Epidermal melanocyte (primary cell): Measurements from ENCODE around the gene SEC24D.
"Not testable (repeated sequence)": the region's sequence is repeated elsewhere in the genome, so short reads cannot be mapped to it uniquely, and the experiment has no call there.

ENCODE experiments used
- DNase-seq: peaks from one replicate; pipeline ENCODE4 v3.0.0; 2011; ENCODE audit warnings: low spot score; ENCODE audit not compliant: insufficient read length

SEC24D gene, protein sequence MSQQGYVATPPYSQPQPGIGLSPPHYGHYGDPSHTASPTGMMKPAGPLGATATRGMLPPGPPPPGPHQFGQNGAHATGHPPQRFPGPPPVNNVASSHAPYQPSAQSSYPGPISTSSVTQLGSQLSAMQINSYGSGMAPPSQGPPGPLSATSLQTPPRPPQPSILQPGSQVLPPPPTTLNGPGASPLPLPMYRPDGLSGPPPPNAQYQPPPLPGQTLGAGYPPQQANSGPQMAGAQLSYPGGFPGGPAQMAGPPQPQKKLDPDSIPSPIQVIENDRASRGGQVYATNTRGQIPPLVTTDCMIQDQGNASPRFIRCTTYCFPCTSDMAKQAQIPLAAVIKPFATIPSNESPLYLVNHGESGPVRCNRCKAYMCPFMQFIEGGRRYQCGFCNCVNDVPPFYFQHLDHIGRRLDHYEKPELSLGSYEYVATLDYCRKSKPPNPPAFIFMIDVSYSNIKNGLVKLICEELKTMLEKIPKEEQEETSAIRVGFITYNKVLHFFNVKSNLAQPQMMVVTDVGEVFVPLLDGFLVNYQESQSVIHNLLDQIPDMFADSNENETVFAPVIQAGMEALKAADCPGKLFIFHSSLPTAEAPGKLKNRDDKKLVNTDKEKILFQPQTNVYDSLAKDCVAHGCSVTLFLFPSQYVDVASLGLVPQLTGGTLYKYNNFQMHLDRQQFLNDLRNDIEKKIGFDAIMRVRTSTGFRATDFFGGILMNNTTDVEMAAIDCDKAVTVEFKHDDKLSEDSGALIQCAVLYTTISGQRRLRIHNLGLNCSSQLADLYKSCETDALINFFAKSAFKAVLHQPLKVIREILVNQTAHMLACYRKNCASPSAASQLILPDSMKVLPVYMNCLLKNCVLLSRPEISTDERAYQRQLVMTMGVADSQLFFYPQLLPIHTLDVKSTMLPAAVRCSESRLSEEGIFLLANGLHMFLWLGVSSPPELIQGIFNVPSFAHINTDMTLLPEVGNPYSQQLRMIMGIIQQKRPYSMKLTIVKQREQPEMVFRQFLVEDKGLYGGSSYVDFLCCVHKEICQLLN

DNA sequence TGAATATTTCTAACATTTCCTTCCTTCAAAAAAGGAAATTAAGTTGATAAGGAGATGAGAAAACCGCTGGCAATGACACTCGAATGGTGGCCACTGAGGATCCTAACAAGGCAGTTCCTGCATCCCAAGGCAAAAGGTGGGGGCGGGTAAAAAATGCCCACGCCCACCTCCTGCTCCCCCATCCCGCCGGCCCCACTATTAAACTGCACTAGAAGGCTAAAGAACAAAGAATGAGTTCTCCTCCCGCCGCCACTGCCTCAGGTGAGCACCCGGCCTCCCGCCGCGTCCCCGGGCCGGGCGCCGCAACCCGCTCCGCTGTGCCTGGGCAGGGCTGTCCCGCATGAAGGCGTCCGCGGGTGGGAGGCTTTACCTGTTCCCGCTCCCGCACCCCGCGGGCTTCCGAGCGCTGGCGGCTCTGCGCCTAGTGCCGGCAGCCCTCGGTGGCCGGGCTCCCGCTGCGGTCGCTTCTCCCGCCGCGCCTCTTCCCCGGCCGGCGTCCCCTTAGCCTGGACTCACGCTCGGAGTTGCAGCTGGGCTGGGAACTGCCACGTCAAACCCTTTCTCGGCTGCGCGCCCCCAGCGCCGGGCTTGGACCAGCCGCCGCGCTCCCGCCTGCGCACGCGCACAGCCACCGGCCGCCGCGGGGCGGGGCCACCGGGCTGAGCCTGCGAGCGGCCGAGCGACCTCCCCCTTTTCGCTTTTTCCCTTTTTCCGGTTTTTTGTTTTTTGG lies at the start of gene SEC24D:
TSS of gene SEC24D (minus strand) at position 556 of the 730 bp plus-strand sequence. CDS start 2,430 bp downstream, outside the sequence.
- peak; percentile 86 for DNase-seq

GRCh38 chr4:118884716-118885115 lies 48.8 kb upstream of the SEC24D start:
- DNase-seq = no peak

DNA sequence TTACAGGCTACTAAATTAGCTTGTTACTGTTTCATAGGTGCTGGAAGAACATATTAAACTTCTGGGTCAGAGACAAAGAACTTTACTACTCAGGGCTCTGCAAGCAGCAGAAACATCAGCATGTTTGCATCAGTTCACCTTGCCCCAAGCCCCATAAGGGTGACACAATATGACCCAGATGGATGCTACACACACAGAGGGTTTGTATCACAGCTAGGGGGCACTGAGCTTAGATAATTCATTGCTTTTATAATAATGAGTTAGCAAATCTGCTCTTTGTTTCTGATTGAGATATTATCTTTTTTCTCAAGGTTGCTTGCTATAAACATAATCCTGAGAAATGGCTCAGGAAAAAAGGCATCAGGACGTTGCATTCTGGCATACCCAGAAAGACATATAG lies 47.9 kb upstream of the SEC24D start:
- DNase-seq = no peak

DNA sequence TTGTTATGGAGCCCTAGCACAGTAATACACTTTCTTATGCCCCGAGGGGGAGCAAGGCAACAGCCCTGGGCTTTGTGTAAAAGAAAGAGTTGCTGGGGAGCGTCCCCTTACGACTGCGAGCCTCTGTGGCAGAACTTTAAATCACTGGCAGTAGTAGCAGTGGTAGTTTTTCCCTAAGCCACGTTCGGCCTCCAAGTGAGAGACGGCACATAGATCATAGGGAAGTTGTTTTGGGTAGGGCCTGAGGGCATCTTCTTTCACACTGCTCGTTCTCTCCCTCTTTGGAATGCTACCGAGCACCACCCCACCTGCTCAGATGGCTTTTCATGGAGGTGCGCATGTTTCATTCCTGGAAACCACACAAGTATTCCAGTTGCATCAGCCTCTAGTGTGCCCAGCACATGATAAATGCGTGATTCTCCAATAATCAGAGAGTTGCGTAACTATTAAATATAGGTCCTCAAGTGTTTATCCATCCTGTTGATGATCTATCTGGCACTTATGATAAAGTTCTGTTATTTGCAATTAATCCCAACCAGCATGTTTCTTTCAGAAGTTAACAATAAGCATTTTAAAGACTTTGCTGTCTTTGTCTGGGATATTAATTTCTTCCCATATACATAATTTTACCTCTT lies 45.7 kb upstream of the SEC24D start:
- DNase-seq = no peak

DNA sequence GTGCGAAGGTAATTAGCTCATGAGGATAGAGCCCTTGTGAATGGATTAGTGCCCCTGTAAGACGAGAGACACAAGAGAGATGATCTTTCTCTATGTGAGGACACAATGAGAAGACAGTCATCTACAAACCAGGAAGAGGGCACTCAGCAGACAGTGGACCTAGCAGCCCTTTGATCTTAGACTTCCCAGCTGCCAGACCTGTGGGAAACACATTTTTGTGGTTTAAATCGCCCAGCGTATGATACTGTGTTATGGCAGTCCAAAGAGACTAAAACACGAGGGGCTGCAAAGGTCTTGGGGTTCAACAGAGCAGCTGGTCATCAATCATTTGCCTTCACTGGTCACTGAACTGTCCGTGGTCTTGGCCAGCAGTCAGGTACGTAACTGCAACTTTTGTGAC lies 43.5 kb upstream of the SEC24D start:
- DNase-seq = no peak

GRCh38 chr4:118878507-118878906 lies 42.6 kb upstream of the SEC24D start:
- not testable (repeated sequence) for DNase-seq

DNA sequence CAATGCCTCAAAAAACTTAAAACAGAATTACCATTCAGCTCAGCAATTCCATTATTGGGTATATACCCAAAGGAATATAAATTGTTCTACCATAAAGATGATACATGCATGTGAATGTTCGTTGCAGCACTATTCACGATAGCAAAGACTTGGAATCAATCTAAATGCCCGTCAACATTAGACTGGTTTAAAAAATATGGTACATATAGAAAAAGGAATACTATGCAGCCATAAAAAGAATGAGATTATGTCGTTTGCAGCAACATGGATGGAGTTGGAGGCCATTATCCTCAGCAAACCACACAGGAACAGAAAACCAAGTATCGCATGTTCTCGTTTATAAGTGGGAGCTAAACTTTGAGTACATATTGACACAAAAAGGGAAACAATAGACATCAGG lies 41.9 kb upstream of the SEC24D start:
- DNase-seq = no peak

DNA sequence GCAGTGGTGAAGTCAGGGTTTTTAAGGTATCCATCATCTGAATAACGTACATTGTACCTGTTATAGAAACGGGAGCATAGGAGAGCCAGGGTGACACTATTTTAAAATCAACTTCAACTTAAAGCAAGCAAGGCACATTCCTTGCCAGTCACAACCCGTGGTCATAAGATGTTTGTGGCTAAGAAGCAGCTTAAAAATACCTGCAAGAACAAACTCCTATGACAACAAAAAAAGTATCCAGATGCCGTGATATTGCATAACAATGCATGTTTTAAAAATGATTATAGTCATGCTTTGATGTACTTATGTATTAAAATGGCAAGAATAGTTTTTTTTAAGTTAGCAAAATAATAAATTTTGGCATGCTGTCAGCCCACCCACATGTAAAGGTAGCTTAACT lies 36.3 kb upstream of the SEC24D start:
- DNase-seq = no peak

DNA sequence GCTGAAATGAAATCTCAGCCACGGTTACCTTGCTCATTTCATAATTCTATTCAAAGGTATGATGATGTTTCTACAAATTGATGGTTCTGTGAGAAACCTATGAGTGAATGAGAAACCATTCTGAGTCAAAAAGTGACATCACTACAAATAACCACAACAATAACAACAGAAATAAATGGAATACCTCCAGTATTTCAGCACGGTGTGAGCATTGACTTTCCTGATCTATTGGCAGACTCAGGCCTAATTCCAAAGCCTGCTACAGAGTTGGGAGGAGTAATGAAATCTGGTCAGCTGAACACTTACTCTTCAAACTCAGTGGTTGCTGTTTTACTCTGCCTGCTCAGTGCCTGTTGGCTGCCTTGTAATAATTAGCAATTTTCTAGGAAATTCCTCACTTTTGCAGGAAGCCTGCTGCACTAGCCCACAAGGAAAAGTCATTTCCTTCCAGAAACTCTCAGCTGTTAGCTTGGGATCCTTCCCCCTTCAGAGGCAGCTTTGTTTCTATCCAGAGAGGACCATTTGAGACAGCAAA lies 33.9 kb upstream of the SEC24D start:
- no peak for DNase-seq

- DNase-seq = no peak
Observed at GRCh38 chr4:118867311-118868067, 31.6 kb upstream of the SEC24D start.

DNA sequence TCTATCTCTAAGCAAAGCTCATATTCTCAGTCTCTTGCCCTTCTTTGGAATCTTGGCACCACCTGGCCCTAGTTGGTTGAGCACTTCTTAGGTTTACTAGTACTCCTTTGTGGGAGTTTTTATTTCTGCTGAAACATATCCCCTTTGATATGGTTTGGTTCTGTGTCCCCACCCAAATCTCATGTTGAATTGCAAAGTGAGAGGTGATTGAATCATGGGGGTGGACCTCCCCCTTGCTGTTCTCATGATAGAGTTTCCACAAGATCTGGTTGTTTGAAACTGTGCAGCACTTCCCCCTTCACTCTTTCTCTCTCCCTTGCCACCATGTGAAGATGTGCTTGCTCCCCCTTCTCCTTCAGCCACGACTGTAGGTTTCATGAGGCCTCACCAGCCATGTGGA lies 30.5 kb upstream of the SEC24D start:
- no peak for DNase-seq

- peak; percentile 25 for DNase-seq
Observed at GRCh38 chr4:118865091-118865708, 29.3 kb upstream of the SEC24D start.

DNA sequence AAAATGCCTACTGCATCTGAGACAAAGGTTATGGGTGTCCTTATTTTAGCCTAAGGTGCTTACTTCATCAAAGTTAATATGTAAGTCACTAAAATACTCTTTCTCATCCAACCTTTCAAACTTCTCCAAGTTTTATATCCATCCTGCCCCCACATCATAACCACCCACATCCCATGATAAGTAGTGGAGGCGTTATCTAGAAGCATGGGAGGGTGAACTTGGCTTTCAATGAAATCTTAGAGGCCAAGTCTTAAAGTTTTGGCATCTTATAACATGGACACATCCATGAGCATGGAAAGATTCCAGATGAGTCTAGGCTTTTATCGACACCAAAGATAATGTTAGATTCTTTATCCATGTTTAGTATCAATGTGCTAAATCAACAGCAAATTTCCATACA lies 22.9 kb upstream of the SEC24D start:
- DNase-seq = no peak

DNA sequence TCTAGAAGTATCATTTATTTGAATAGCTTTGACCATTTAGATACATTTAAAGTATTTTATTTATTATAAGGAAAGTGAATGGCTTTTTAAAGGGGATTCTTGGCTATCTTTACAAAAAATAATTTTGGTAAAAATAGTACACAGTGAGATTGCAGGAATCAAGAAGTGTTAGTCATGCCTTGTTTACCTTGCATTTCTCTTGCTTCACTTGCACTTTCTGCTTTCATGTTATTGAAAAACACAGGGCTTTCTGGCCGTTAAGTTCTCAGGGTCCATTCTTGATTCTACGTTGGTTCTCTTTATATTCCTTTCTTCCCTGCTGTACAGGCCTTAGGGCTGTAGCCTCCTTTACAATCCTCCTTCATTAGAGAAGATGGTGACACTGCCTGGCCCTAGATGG lies 21.8 kb upstream of the SEC24D start:
- no peak for DNase-seq

GRCh38 chr4:118850488-118851173 lies 14.7 kb upstream of the SEC24D start:
- DNase-seq = no peak

DNA sequence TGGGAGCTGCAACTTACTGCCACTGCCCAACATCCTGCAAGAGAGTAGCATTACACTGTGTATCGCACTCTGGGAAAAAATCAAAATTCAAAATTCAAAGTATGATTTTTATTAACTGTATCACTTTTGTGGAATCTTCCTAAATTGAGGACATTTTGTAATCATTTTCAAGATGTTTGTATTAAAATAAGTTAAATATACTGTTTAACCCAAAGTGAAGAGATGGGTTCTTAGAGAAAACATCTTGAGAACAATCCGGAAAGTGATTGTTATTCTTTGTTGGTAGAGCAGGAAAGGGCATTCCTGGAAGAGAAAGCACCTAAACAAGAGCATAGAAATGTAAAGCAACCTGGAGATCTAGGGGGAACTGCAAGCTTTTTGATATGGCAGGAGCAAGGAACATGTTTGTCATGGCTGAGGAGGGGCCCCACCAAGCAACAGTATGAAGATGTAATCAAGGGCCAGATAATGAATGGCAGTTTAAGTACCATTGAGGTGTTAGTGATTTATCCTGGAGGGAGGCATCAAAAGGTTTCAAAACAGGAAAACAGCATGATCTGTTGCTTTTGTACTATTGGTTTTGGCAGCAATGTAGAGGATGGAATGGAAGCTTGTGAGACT lies 14.1 kb upstream of the SEC24D start:
- DNase-seq = no peak

GRCh38 chr4:118848901-118849300 lies 13.0 kb upstream of the SEC24D start:
- no peak for DNase-seq

DNA sequence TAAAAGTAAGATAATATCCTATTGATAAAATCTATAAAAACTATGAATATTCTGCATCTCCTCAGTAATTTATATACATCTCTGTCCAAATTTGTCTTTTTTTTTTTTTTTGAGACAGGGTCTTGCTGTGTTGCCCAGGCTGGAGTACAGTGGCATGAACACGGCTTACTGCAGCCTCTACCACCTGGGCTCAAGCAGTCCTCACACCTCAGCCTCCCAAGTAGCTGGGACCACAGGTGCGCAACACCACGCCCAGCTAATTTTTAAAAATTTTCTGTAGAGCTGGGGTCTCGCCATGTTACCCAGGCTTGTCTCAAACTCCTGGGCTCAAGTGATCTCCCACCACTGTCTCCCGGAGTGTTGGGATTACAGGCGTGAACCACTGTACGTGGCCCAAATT lies 12.3 kb upstream of the SEC24D start:
- no peak for DNase-seq

GRCh38 chr4:118846979-118847378 lies 11.1 kb upstream of the SEC24D start:
- no peak for DNase-seq
